Parathyroid adenoma (tissue), 2 donors: Measurements from ENCODE around the gene AP1B1.
"Not testable (repeated sequence)": the region's sequence is repeated elsewhere in the genome, so short reads cannot be mapped to it uniquely, and the experiment has no call there.

ENCODE experiments used
- H2AFZ ChIP-seq: fragments of 300-600 bp; sonication (generic); one replicate; pipeline ENCODE4 v1.7.0; 2017; ENCODE audit warnings: antibody characterized with exemption, mild to moderate bottlenecking
- H3K27ac ChIP-seq: fragments of 300-600 bp; sonication (generic); one replicate; pipeline ENCODE4 v1.7.0; 2017
- H3K27me3 ChIP-seq: fragments of 300-600 bp; sonication (generic); one replicate; pipeline ENCODE4 v1.7.0; 2017; ENCODE audit warnings: low read length; ENCODE audit not compliant: control insufficient read depth, insufficient read depth
- H3K36me3 ChIP-seq: fragments of 300-600 bp; sonication (generic); one replicate; pipeline ENCODE4 v1.7.0; 2017; ENCODE audit warnings: low read length; ENCODE audit not compliant: control insufficient read depth, insufficient read depth
- H3K4me1 ChIP-seq: fragments of 300-600 bp; sonication (generic); one replicate; pipeline ENCODE4 v1.7.0; 2017; ENCODE audit warnings: control low read depth
- H3K4me2 ChIP-seq: fragments of 300-600 bp; sonication (generic); one replicate; pipeline ENCODE4 v1.7.0; 2017; ENCODE audit warnings: low read length
- H3K4me3 ChIP-seq: fragments of 300-600 bp; sonication (generic); one replicate; pipeline ENCODE4 v1.7.0; 2017; ENCODE audit warnings: low read depth, low read length
- H3K79me2 ChIP-seq: fragments of 300-600 bp; sonication (generic); one replicate; pipeline ENCODE4 v1.7.0; 2017; ENCODE audit warnings: control low read depth
- H3K9ac ChIP-seq: fragments of 300-600 bp; sonication (generic); one replicate; pipeline ENCODE4 v1.7.0; 2017; ENCODE audit warnings: mild to moderate bottlenecking
- H3K9me3 ChIP-seq: fragments of 300-600 bp; sonication (generic); one replicate; pipeline ENCODE4 v1.7.0; 2017; ENCODE audit warnings: low read length; ENCODE audit not compliant: control insufficient read depth
- CTCF ChIP-seq: fragments of 300-600 bp; sonication (generic); IDR thresholded peaks from one replicate; pipeline ENCODE4 v1.7.0; 2017; ENCODE audit warnings: antibody characterized with exemption, mild to moderate bottlenecking
- donor health status: primary hyperparathyroidism.

The AP1B1 gene

GRCh38 chr22:29377979-29378378 is 10.4 kb downstream of the AP1B1 start:
- Histone ChIP-seq H3K9ac (no peak overlapping the region), H3K4me1 (no peaks in the 10 kb centered on the region), H3K9me3 (no peaks in the 10 kb centered on the region), H3K36me3 (no peaks in the 10 kb centered on the region), H3K4me2 (no peak overlapping the region), H2AFZ (no peak overlapping the region), H3K27me3 (no peaks in the 10 kb centered on the region), H3K79me2 (peaks cover 4% of the 10 kb centered on the region), H3K27ac (no peak overlapping the region), H3K4me3 (no peak overlapping the region)
- TF ChIP-seq CTCF = no peak

- H2AFZ ChIP-seq, H3K9ac ChIP-seq, H3K27ac ChIP-seq, H3K4me2 ChIP-seq, H3K27me3 ChIP-seq, H3K9me3 ChIP-seq, H3K4me1 ChIP-seq, H3K36me3 ChIP-seq, H3K4me3 ChIP-seq, H3K79me2 ChIP-seq: not testable (repeated sequence)
These were observed 11.7 kb downstream of the AP1B1 start for GRCh38 chr22:29376705-29377104.

- Histone ChIP-seq H3K4me1 (no peaks in the 10 kb centered on the region), H3K9ac (no peak overlapping the region), H3K27ac (no peak overlapping the region)
These were observed 12.8 kb downstream of the AP1B1 start for GRCh38 chr22:29375398-29376076.

GRCh38 chr22:29374806-29375205 is 13.6 kb downstream of the AP1B1 start:
- not testable (repeated sequence) for H3K9me3 ChIP-seq, H3K4me1 ChIP-seq

More at GRCh38 chr22:29375398-29376076, 12.8 kb downstream of the AP1B1 start:
- Histone ChIP-seq H3K9me3 (no peaks in the 10 kb centered on the region), H2AFZ (no peak overlapping the region), H3K27me3 (no peaks in the 10 kb centered on the region), H3K79me2 (peaks cover 6% of the 10 kb centered on the region), H3K4me3 (no peak overlapping the region), H3K36me3 (no peaks in the 10 kb centered on the region), H3K4me2 (no peak overlapping the region)
- no peak for TF ChIP-seq CTCF

GRCh38 chr22:29374401-29374800 is 14.0 kb downstream of the AP1B1 start:
- Histone ChIP-seq H3K4me3 (peak overlapping the region; percentile 31), H3K27ac (no peak overlapping the region)

More at GRCh38 chr22:29374806-29375205, 13.6 kb downstream of the AP1B1 start:
- H2AFZ ChIP-seq, H3K79me2 ChIP-seq, H3K27me3 ChIP-seq, H3K4me2 ChIP-seq, H3K27ac ChIP-seq, H3K36me3 ChIP-seq, H3K9ac ChIP-seq: not testable (repeated sequence)
- H3K4me3 ChIP-seq = peak overlapping the region; percentile 31

More at GRCh38 chr22:29374401-29374800, 14.0 kb downstream of the AP1B1 start:
- TF ChIP-seq CTCF = no peak
- H3K9ac ChIP-seq = no peak overlapping the region
- no peaks in the 10 kb centered on the region for H3K36me3 ChIP-seq
- no peaks in the 10 kb centered on the region for H3K9me3 ChIP-seq
- H2AFZ ChIP-seq = no peak overlapping the region
- H3K4me2 ChIP-seq = no peak overlapping the region
- peaks cover 6% of the 10 kb centered on the region for H3K79me2 ChIP-seq
- no peaks in the 10 kb centered on the region for H3K4me1 ChIP-seq
- H3K27me3 ChIP-seq = no peaks in the 10 kb centered on the region
